H1 (cell line): ENCODE results near the gene ZBP1. TPM values are rescaled to one million over a fixed set of nuclear protein-coding genes. Genes with fewer than 3 reads are reported as not detected.
A peak's percentile ranks its signal among the peaks of the same experiment; 100 is the strongest.

Experiments
- CTCF ChIA-PET: fragments of 300-600 bp; sonication (Branson Sonifier 250); formaldehyde crosslinking; loops from one replicate; lab custom pipeline; 2021; ENCODE audit not compliant: partially characterized antibody; lab: Charles Lee
- POLR2A ChIA-PET: fragments of 300-600 bp; sonication (Branson Sonifier 250); formaldehyde crosslinking; loops from one replicate; lab custom pipeline; 2021; ENCODE audit warnings: inconsistent platforms; ENCODE audit not compliant: partially characterized antibody; lab: Charles Lee
- DNase-seq, 2 experiments: peaks; one replicate each; pipeline versions ENCODE4 v3.0.0 to v3.0.0-alpha.2; 2010 to 2022; ENCODE audit warnings: low spot score in 2 of 2, low read depth in 1 of 2, mixed read lengths in 1 of 2
- FAIRE-seq: peaks from 2 replicates; lab custom pipeline; 2011; peaks lifted over from hg19 to GRCh38; lab: Jason Lieb, UNC
- H2AFZ ChIP-seq: 2 replicates; pipeline ENCODE4 v1.8.1; 2012; ENCODE audit warnings: low read length, inconsistent platforms
- H2AK5ac ChIP-seq: 2 replicates; pipeline ENCODE4 v1.6.1; 2013; ENCODE audit warnings: low read depth, low read length
- H2BK120ac ChIP-seq: replicated peaks from 2 replicates; pipeline ENCODE3; 2013; ENCODE audit warnings: low read depth, low read length, inconsistent platforms
- H2BK12ac ChIP-seq: 2 replicates; pipeline ENCODE4 v1.6.1; 2013; ENCODE audit warnings: low read depth, low read length
- H2BK15ac ChIP-seq: 2 replicates; pipeline ENCODE4 v1.6.1; 2013; ENCODE audit warnings: low read length
- H2BK20ac ChIP-seq: 2 replicates; pipeline ENCODE4 v1.6.1; 2013; ENCODE audit warnings: low read length
- H2BK5ac ChIP-seq: 2 replicates; pipeline ENCODE4 v1.6.1; 2013; ENCODE audit warnings: low read depth, low read length
- H3K14ac ChIP-seq: 2 replicates; pipeline ENCODE4 v1.6.1; 2013; ENCODE audit warnings: inconsistent platforms; ENCODE audit not compliant: insufficient read length
- H3K18ac ChIP-seq: 2 replicates; pipeline ENCODE4 v1.6.1; 2013; ENCODE audit warnings: low read length; ENCODE audit errors: extremely low read depth
- H3K23ac ChIP-seq: 2 replicates; pipeline ENCODE4 v1.6.1; 2013; ENCODE audit warnings: inconsistent platforms; ENCODE audit not compliant: insufficient read length
- H3K23me2 ChIP-seq: 2 replicates; pipeline ENCODE4 v1.6.1; 2013; ENCODE audit warnings: low read depth, low read length
- H3K27ac ChIP-seq: 2 replicates; pipeline ENCODE4 v1.6.1; 2011; ENCODE audit warnings: low read depth, low read length, inconsistent platforms
- H3K27me3 ChIP-seq, 4 experiments: replicated peaks in 1 of 4; 1 replicate in 1 of 4; 2 replicates in 3 of 4; pipeline versions ENCODE4 v1.6.1 to v1.8.1; 2011 to 2013; ENCODE audit warnings: low read length in 3 of 4, mild to moderate bottlenecking in 3 of 4, inconsistent platforms in 2 of 4, mixed read lengths in 2 of 4, moderate library complexity in 1 of 4; ENCODE audit not compliant: control insufficient read depth in 3 of 4, insufficient read depth in 3 of 4; ENCODE audit errors: extremely low read depth in 1 of 4
- H3K36me3 ChIP-seq, 4 experiments: 2 replicates each; pipeline versions ENCODE4 v1.6.1 to v1.8.1; 2011 to 2013; ENCODE audit warnings: mild to moderate bottlenecking in 4 of 4, low read length in 3 of 4, moderate library complexity in 2 of 4, control low read depth in 1 of 4, inconsistent platforms in 1 of 4; ENCODE audit not compliant: insufficient read depth in 4 of 4, control insufficient read depth in 2 of 4
- H3K4ac ChIP-seq: replicated peaks from 2 replicates; pipeline ENCODE3; 2013; ENCODE audit warnings: low read length, low read depth, mixed read lengths, inconsistent platforms; ENCODE audit not compliant: insufficient read length
- H3K4me1 ChIP-seq, 4 experiments: replicated peaks in 1 of 4; 1 replicate in 1 of 4; 2 replicates in 3 of 4; pipeline versions ENCODE4 v1.6.1 to v1.8.1; 2011 to 2013; ENCODE audit warnings: low read length in 3 of 4, inconsistent platforms in 2 of 4, mixed read lengths in 1 of 4; ENCODE audit not compliant: insufficient read depth in 4 of 4, control insufficient read depth in 3 of 4
- H3K4me2 ChIP-seq, 2 experiments: 2 replicates each; pipeline versions ENCODE4 v1.6.1 to v1.8.1; 2011 to 2013; ENCODE audit warnings: low read depth in 2 of 2, low read length in 2 of 2, control low read depth in 1 of 2, inconsistent platforms in 1 of 2, mild to moderate bottlenecking in 1 of 2; ENCODE audit not compliant: insufficient read depth in 1 of 2
- H3K4me3 ChIP-seq, 4 experiments: fragments of 200-600, 300-600 bp in 1 of 4; sonication (generic), shearing (Covaris generic), sonication (Bioruptor Twin) in 1 of 4; 2 replicates each; pipeline versions ENCODE4 v1.5.1 to v1.8.1; 2011 to 2016; ENCODE audit warnings: low read length in 4 of 4, low read depth in 3 of 4, control low read depth in 2 of 4, inconsistent platforms in 2 of 4, mild to moderate bottlenecking in 2 of 4, mixed read lengths in 1 of 4, moderate library complexity in 1 of 4; ENCODE audit not compliant: insufficient read depth in 2 of 4; ENCODE audit errors: extremely low read depth in 1 of 4
- H3K56ac ChIP-seq: replicated peaks from 2 replicates; pipeline ENCODE3; 2013; ENCODE audit warnings: low read depth, mild to moderate bottlenecking, mixed read lengths, low read length, inconsistent platforms; ENCODE audit not compliant: insufficient read length
- H3K79me1 ChIP-seq: 2 replicates; pipeline ENCODE4 v1.6.1; 2013; ENCODE audit warnings: low read depth, low read length, control low read depth
- H3K79me2 ChIP-seq, 2 experiments: 2 replicates each; pipeline versions ENCODE4 v1.6.1 to v1.8.1; 2012 to 2013; ENCODE audit warnings: low read length in 2 of 2, mild to moderate bottlenecking in 2 of 2, inconsistent platforms in 1 of 2; ENCODE audit not compliant: insufficient read depth in 2 of 2, control insufficient read depth in 1 of 2
- H3K9ac ChIP-seq, 4 experiments: replicated peaks in 1 of 4; 1 replicate in 1 of 4; 2 replicates in 3 of 4; pipeline versions ENCODE4 v1.6.1 to v1.8.1; 2011 to 2013; ENCODE audit warnings: low read depth in 3 of 4, low read length in 3 of 4, control low read depth in 2 of 4, mild to moderate bottlenecking in 2 of 4, moderate library complexity in 2 of 4, inconsistent platforms in 1 of 4; ENCODE audit errors: extremely low read depth in 1 of 4
- H3K9me3 ChIP-seq, 2 experiments: 2 replicates each; pipeline versions ENCODE4 v1.6.1 to v1.8.1; 2012 to 2013; ENCODE audit warnings: mild to moderate bottlenecking in 2 of 2, moderate library complexity in 2 of 2, control low read depth in 1 of 2, inconsistent platforms in 1 of 2, low read depth in 1 of 2, low read length in 1 of 2, mixed read lengths in 1 of 2; ENCODE audit not compliant: insufficient read depth in 2 of 2
- H4K20me1 ChIP-seq, 2 experiments: replicated peaks in 1 of 2; 2 replicates each; pipeline versions ENCODE3 to v1.8.1; 2011 to 2013; ENCODE audit warnings: inconsistent platforms in 2 of 2, low read length in 2 of 2, mild to moderate bottlenecking in 1 of 2; ENCODE audit not compliant: insufficient read depth in 2 of 2, control insufficient read depth in 1 of 2
- H4K5ac ChIP-seq: 2 replicates; pipeline ENCODE4 v1.6.1; 2013; ENCODE audit warnings: low read length, low read depth, mixed read lengths, inconsistent platforms; ENCODE audit not compliant: insufficient read length
- H4K8ac ChIP-seq: 2 replicates; pipeline ENCODE4 v1.8.0; 2013; ENCODE audit warnings: mild to moderate bottlenecking, moderate library complexity, low read length, inconsistent platforms; ENCODE audit not compliant: insufficient read depth; ENCODE audit errors: extremely low read depth
- H4K91ac ChIP-seq: replicated peaks from 2 replicates; pipeline ENCODE3; 2013; ENCODE audit warnings: low read length, mixed read lengths, inconsistent platforms; ENCODE audit not compliant: insufficient read length
- ASH2L ChIP-seq: fragments of 200-600, 300-600 bp; sonication (generic); IDR thresholded peaks from one replicate; pipeline ENCODE4 v1.7.1; 2017; ENCODE audit warnings: low read length
- KDM1A ChIP-seq: fragments of 200-600, 300-600 bp; sonication (generic); IDR thresholded peaks from 2 replicates; pipeline ENCODE4 v1.7.1; 2016; ENCODE audit warnings: mild to moderate bottlenecking, low read length, borderline replicate concordance
- NRF1 ChIP-seq: IDR thresholded peaks from 2 replicates; pipeline ENCODE4 v1.6.1; 2011; ENCODE audit warnings: mild to moderate bottlenecking, low read depth, low read length, improper control_type of control experiment
- RNF2 ChIP-seq: fragments of 200-900, 300-1000 bp; sonication (generic); IDR thresholded peaks from 2 replicates; pipeline ENCODE4 v1.7.1; 2016; ENCODE audit warnings: borderline replicate concordance, low read depth, mild to moderate bottlenecking, antibody characterized with exemption, low read length; ENCODE audit not compliant: poor library complexity, severe bottlenecking; ENCODE audit errors: missing control alignments
- WGBS, 2 experiments: shearing (Covaris generic) in 1 of 2; methylation state at CpG; one replicate each; pipeline versions ENCODE4 v1.1.6 to v1.1.7; 2013 to 2015; ENCODE audit warnings: low lambda C conversion rate in 2 of 2, mixed read lengths in 2 of 2, inconsistent platforms in 1 of 2, low coverage in 1 of 2, missing lambda C conversion rate in 1 of 2; ENCODE audit not compliant: insufficient replicate concordance in 2 of 2, insufficient coverage in 1 of 2, insufficient read length in 1 of 2; ENCODE audit errors: extremely low coverage in 1 of 2, missing lambda C conversion rate in 1 of 2; 5-methylcytosine and 5-hydroxymethylcytosine counted together
- polyA plus RNA-seq, 7 experiments: library from polyadenylated mRNA; depleted of rRNA in 3 of 7; stranded (reverse) in 5 of 7; unstranded in 2 of 7; fragments of >200 nt in 5 of 7; fragments of 200-250 nt in 2 of 7; gene quantifications; 1 replicate in 5 of 7; 2 replicates in 1 of 7; 4 replicates in 1 of 7; pipeline versions ENCODE4 v1.2.1 to v1.2.3, GENCODE V29; 2011 to 2013; ENCODE audit warnings: missing spikeins in 2 of 7, mixed read lengths in 2 of 7
- total RNA-seq: library from RNA; stranded (reverse); fragmentation: NEBNext Ultra II Directional; extraction: Animal tissue kit (Norgen Biotek cat#: 25700); gene quantifications from 2 replicates; pipeline ENCODE4 v1.2.1, GENCODE V29; 2021

The ZBP1 gene
- total and polyA plus RNA-seq, 2 of the 8 experiments (the other 6 are each of a cell fraction or from before 2014, with no cell fraction given), result not detected

DNA sequence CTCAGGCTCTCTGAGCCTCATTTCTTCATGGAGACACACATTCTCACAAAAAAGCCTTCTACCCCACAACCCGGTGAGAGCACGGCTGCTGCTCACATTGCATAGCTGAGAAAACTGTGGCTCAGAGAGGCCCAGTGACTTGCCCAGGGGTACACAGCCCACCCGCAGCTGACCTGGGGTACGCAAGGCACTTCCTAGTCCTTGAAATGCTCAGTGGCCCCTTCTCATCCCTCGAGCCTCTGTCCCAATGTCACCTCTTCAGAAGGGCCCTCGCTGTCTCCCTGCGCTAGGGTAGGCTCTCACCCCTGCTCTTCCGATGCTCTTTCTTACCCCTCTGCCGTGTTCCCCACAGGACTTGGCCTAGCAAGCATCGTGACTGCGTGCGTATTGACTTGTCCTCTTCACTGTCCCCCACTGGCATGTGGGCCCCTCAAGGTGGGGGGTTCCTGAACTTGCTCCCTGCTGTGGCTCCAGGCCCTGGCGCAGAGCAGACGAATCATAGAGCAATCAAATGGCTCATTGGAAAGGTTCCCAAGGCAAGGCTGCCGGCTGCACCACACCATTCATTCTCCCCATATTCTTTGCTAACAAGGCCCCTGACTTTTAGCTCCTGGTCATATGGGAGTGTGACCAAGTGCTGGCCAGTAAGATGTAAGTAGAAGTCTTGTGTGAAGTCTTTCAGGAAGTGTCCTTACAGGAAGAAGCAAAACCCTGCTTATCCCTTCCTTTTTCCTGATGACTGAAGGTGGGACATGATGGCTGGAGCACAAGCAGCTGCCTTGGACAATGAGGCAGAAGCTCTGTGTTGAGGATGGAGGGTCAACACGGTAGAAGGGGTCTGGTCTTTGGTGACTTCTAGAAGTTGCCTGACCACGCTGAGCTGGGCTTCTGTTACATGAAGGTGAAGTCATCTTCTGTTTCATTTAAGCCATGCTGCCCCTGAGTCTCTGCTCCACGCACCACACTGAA is 36.7 kb downstream of the ZBP1 start:
- Histone ChIP-seq H3K27ac (no peak overlapping the region), H4K20me1 (no peaks in the 10 kb centered on the region), H3K4me2 (no peak overlapping the region), H3K4ac (no peak overlapping the region), H3K23ac (no peak overlapping the region), H4K91ac (no peak overlapping the region), H2BK5ac (no peak overlapping the region), H3K79me1 (no peaks in the 10 kb centered on the region), H3K9ac (no peak overlapping the region), H3K56ac (no peak overlapping the region), H2BK20ac (no peak overlapping the region), H3K36me3 (no peaks in the 10 kb centered on the region), H2BK120ac (no peak overlapping the region), H2BK15ac (peak overlapping the region; percentile 40), H3K27me3 (peaks cover 0 to 2% (median 0%) of the 10 kb centered on the region in 4 experiments; a peak in 2 of 7 replicates), H3K4me3 (no peak overlapping the region), H4K5ac (no peak overlapping the region), H3K18ac (no peak overlapping the region), H3K4me1 (peaks cover 0 to 2% (median 0%) of the 10 kb centered on the region in 4 experiments; a peak in 1 of 7 replicates), H3K14ac (no peak overlapping the region), H3K9me3 (no peaks in the 10 kb centered on the region), H2BK12ac (0 out of 2 replicates have a peak overlapping the region, but pooled peaks have one; percentile 39), H3K23me2 (no peaks in the 10 kb centered on the region; the same call in 1 of the 2 replicates), H2AK5ac (no peak overlapping the region), H3K79me2 (no peaks in the 10 kb centered on the region), H4K8ac (no peak overlapping the region), H2AFZ (peak overlapping the region; percentile 83; the same call in 1 of the 2 replicates)
- no peak for DNase-seq
- FAIRE-seq, result no peak
- ChIA-PET POLR2A (no interaction called here), CTCF (interaction anchor here (0.5 to 5.6 kb wide), 27 partner anchors 8 to 628 kb away, joined by 3 to 67 read pairs (median 5); partner anchors contain the start of gene PCK1)
- 89% methylated on average over 16 of the region's 18 CpGs; no CpG with 5 or more reads in 1 of the 2 experiments for WGBS, 2 experiments
- TF ChIP-seq RNF2, result no peak
- TF ChIP-seq KDM1A, result 0 out of 2 replicates have a peak, but pooled peaks have one; percentile 28
- TF ChIP-seq NRF1, result no peak
- TF ChIP-seq ASH2L, result no peak
